HG03066 (cell line): ENCODE measurements around the gene EIF4EBP3.
"Not testable (repeated sequence)": the region's sequence is repeated elsewhere in the genome, so short reads cannot be mapped to it uniquely, and the experiment has no call there.

Experiments
- ATAC-seq: cut with Tn5 transposase; IDR thresholded peaks from one replicate; pipeline ENCODE4 v1.9.1; 2021; ENCODE audit warnings: low read depth; ENCODE audit not compliant: unreplicated experiment

EIF4EBP3 gene

GRCh38 chr5:140574165-140574564, 26.7 kb downstream of the EIF4EBP3 start:
- no peak for ATAC-seq

- ATAC-seq: no peak
Observed at GRCh38 chr5:140575309-140575708, 27.8 kb downstream of the EIF4EBP3 start.

GRCh38 chr5:140576776-140577201, 29.3 kb downstream of the EIF4EBP3 start:
- ATAC-seq: no peak

- not testable (repeated sequence) for ATAC-seq
Observed at GRCh38 chr5:140579188-140579747, 31.8 kb downstream of the EIF4EBP3 start.

- ATAC-seq: no peak
Observed at GRCh38 chr5:140587495-140587894, 40.0 kb downstream of the EIF4EBP3 start.

GRCh38 chr5:140588311-140589070, 41.0 kb downstream of the EIF4EBP3 start:
- no peak for ATAC-seq

- ATAC-seq: no peak
Observed at GRCh38 chr5:140590861-140591260, 43.4 kb downstream of the EIF4EBP3 start.

- no peak for ATAC-seq
Observed at GRCh38 chr5:140591747-140592372, 44.4 kb downstream of the EIF4EBP3 start.

- ATAC-seq: not testable (repeated sequence)
Observed at GRCh38 chr5:140593070-140593469, 45.6 kb downstream of the EIF4EBP3 start.

- ATAC-seq: no peak
Observed at GRCh38 chr5:140594169-140594568, 46.7 kb downstream of the EIF4EBP3 start.

- no peak for ATAC-seq
Observed at GRCh38 chr5:140595538-140596300, 48.3 kb downstream of the EIF4EBP3 start.

GRCh38 chr5:140596321-140596741, 48.9 kb downstream of the EIF4EBP3 start:
- no peak for ATAC-seq

- no peak for ATAC-seq
Observed at GRCh38 chr5:140598836-140599235, 51.4 kb downstream of the EIF4EBP3 start.
